HTERT RPE-1 (cell line): ENCODE results near the gene LMTK2.

ENCODE experiments used
- in situ Hi-C: fragments of 300-500 bp; cut with MboI; formaldehyde crosslinking; loops from 4 replicates; pipeline ENCODE4 v1.14.3; 2020; ENCODE audit warnings: low sequenced_read_pairs

The LMTK2 gene

DNA sequence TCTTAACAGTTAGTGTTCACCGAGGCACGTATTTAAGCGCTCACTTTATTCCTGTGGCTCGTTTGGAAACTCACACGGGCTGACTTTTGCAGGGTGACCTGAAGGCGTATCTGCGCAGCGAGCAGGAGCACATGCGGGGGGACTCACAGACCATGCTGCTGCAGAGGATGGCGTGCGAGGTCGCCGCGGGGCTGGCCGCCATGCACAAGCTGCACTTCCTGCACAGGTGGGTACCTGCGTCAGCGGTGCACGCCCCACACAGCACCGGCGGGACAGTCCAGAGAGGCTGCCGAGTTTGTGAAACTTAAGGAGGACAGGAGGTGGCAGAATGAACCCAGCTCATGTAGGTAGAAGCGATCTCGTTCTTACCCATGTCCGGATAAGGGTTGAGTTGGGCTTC, 64.8 kb downstream of the LMTK2 start:
- in situ Hi-C loops, result no loop called here

- in situ Hi-C loops, result no loop called here
Observed at GRCh38 chr7:98174334-98175259, 67.9 kb downstream of the LMTK2 start.

GRCh38 chr7:98175260-98175940, 68.7 kb downstream of the LMTK2 start:
- in situ Hi-C loops, result no loop called here

- in situ Hi-C loops, result no loop called here
Observed at GRCh38 chr7:98177553-98177952, 70.9 kb downstream of the LMTK2 start.

- in situ Hi-C loops, result no loop called here
Observed at GRCh38 chr7:98178321-98178720, 71.7 kb downstream of the LMTK2 start.

- in situ Hi-C loops, result no loop called here
Observed at GRCh38 chr7:98178762-98179490, 72.3 kb downstream of the LMTK2 start.

- in situ Hi-C loops, result no loop called here
Observed at GRCh38 chr7:98180751-98181150, 74.1 kb downstream of the LMTK2 start.

DNA sequence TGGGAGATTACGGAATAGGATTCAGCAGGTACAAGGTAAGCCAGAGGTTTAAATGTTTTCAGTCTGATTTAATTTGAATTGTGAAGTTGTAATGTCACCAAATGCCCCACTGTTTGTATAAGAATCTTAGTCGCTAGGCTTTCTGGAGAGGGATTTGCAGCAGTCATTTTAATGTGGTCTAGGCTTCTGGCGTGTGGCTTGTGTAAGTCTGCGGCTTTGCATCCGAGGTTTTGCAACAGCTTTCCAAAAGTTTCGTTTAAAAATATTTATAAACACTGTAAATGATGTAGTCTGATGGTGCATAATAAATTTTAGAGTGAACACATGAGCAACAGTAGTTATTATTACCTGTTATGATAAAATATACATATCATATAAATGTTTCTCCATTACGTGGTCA, 78.4 kb downstream of the LMTK2 start:
- in situ Hi-C loops, result no loop called here

DNA sequence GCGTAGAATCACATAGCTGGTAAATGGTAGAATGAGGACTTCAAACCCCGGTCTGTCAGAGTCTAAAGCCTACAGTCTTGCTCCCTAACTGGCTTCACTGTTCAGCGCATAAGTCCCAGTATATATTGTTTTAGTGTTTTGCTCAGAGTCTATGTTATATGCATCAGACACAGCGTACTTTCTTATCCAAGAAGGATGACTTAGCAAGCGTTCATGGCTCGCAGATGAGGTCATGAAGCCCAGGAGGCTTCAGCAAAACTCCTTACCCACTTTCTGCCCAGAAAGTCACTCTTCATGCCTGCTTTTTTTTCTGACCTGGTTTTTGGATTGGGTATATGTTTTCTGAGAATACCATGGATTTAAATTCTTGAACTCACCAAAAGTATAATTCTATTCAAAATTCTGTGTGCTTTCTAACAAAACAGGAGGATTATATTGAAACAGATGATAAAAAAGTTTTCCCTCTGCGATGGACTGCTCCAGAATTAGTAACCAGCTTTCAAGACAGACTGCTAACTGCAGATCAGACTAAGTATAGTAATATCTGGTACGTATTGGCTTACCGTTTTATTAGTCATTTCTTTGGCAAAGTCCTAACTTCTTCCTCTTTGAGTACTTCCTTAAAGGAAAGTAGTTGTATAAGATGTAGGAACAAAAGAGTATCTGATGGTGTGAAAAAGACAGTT, 79.9 kb downstream of the LMTK2 start:
- in situ Hi-C loops, result no loop called here

- in situ Hi-C loops, result no loop called here
Observed at GRCh38 chr7:98187138-98187502, 80.5 kb downstream of the LMTK2 start.

DNA sequence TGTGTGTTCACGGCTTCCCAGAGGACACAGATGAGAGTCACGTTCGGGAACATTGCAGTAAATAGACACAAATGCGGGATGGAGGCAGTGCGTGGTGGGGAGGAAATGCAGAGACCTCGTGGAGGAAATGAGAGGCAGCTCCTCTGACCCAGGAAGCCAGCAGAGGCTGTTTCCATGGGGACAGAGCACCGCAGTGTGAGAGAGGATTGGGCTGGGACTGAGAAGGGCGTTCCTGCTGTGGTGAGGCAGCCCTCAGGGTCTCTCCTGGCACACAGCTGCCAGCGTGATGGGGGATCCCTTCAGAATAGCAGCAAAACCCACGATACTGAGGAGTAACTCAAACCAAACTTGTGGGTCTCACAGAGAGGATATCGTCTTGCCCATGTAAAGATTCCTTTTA, 82.9 kb downstream of the LMTK2 start:
- in situ Hi-C loops, result no loop called here

DNA sequence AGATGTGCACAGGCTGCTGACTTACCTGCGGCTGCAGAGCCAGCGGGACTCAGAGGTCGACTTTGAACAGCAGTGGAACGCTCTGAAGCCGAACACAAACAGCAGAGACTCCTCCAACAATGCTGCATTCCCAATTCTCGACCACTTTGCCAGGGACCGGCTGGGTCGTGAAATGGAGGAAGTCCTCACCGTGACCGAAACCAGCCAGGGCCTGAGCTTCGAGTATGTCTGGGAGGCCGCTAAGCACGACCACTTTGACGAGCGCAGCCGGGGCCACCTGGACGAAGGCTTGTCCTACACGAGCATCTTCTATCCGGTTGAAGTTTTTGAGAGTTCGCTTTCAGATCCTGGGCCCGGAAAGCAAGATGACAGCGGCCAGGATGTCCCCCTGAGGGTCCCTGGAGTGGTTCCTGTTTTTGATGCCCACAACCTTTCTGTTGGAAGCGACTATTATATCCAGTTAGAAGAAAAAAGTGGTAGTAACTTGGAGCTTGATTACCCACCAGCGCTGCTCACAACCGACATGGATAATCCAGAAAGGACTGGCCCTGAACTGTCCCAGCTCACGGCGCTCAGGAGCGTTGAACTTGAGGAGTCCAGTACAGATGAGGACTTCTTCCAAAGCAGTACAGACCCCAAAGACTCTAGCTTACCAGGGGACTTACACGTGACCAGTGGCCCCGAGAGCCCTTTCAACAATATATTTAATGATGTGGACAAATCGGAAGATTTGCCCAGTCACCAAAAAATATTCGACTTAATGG, 85.2 kb downstream of the LMTK2 start:
- in situ Hi-C loops, result no loop called here

DNA sequence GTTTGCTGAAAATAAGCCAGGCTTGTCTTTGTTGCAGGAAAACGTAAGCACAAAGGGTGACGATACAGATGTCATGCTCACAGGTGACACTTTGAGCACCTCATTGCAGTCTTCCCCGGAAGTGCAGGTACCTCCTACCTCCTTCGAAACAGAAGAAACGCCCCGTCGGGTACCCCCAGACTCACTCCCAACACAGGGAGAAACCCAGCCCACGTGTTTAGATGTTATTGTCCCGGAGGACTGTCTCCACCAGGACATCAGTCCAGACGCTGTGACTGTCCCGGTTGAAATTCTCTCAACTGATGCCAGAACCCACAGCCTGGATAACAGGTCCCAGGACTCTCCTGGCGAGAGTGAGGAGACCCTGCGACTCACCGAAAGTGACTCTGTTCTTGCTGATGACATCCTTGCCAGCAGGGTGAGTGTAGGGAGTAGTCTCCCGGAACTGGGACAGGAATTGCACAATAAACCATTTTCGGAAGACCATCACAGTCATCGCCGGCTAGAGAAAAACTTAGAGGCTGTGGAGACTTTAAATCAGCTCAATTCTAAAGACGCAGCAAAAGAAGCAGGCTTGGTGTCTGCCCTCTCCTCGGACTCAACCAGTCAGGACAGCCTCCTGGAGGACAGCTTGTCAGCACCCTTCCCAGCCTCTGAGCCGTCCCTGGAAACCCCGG, 86.3 kb downstream of the LMTK2 start:
- in situ Hi-C loops, result no loop called here

- in situ Hi-C loops, result no loop called here
Observed at GRCh38 chr7:98193474-98194180, 87.0 kb downstream of the LMTK2 start.

DNA sequence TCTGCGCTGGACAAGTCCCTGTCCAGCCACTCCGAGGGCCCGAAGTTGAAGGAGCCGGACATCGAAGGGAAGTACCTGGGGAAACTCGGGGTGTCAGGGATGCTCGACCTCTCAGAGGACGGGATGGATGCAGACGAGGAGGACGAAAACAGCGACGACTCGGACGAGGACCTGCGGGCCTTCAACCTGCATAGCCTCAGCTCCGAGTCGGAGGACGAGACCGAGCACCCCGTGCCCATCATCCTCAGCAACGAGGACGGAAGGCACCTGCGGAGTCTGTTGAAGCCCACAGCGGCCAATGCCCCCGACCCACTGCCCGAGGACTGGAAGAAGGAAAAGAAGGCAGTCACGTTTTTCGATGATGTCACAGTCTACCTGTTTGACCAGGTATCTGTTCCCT, 87.5 kb downstream of the LMTK2 start:
- in situ Hi-C loops, result no loop called here

DNA sequence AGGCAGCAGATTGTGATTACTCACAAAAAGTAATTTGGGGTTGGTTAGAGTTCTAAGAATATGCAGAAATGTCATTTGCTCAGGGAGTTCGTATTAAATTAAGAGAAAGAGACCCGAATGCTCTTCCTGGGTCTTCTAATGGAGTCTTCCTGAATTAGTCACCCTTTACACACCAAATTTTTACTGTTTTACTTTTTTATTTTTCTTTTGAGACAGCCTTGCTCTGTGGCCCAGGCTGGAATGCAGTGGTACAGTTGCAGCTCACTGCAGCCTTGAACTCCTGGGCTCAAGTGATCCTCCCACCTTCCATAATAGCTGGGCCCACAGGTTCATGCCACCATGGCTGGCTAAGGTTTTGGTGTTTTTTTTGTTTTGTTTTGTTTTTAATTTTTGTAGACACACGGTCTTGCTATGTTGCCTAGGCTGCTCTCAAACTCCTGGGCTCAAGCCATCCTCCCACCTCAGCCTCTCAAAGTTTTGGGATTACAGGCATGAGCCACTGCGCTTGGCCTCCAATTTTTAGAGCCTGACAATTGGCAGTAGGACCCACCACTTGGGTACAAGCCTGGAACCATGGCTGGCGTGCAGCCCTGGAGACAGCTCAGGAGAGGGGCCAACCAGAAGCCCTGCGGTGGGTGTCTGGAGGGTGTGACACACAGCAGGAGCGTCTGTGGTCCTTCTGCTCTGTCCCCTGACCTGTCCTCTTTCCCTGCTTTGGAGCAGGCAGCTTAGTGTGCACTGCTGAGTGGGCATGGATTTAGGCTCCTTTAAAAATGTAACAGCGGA, 88.2 kb downstream of the LMTK2 start:
- in situ Hi-C loops, result no loop called here

- in situ Hi-C loops, result no loop called here
Observed at GRCh38 chr7:98196706-98197605, 90.3 kb downstream of the LMTK2 start.
